WTC11 (cell line): Measurements from ENCODE around the gene TTL. TPM values are rescaled to one million over a fixed set of nuclear protein-coding genes. Genes with fewer than 3 reads are reported as not detected.

Source experiments
- ATAC-seq: fragments of 200-7000 bp; cut with Tn5 transposase; 2 replicates; pipeline ENCODE4 v1.10.0; 2021; ENCODE audit warnings: mild to moderate bottlenecking, moderate library complexity
- CTCF ChIA-PET: fragments of 300-600 bp; sonication (Branson Sonifier 250); formaldehyde crosslinking; loops from one replicate; lab custom pipeline; 2021; ENCODE audit warnings: antibody characterized with exemption; lab: Charles Lee
- POLR2A ChIA-PET: fragments of 350-600 bp; sonication (Branson Sonifier 250); formaldehyde crosslinking; loops from one replicate; lab custom pipeline; 2021; ENCODE audit warnings: antibody characterized with exemption; lab: Charles Lee
- DNase-seq: peaks from one replicate; pipeline ENCODE4 v3.0.0; 2021; ENCODE audit warnings: low spot score
- H3K27ac Mint-ChIP-seq: 2 replicates; pipeline ENCODE4 v1.8.0; 2021; ENCODE audit warnings: mixed read lengths
- H3K27me3 Mint-ChIP-seq: 2 replicates; pipeline ENCODE4 v1.8.0; 2021; ENCODE audit warnings: low read depth, mild to moderate bottlenecking, moderate library complexity, mixed read lengths
- H3K36me3 Mint-ChIP-seq: 2 replicates; pipeline ENCODE4 v1.8.0; 2021; ENCODE audit warnings: mixed read lengths
- H3K4me1 Mint-ChIP-seq: 2 replicates; pipeline ENCODE4 v1.8.0; 2022; ENCODE audit warnings: mixed read lengths
- H3K4me3 Mint-ChIP-seq: 2 replicates; pipeline ENCODE4 v1.8.0; 2021; ENCODE audit warnings: mild to moderate bottlenecking, moderate library complexity, mixed read lengths
- H3K9me3 Mint-ChIP-seq: 2 replicates; pipeline ENCODE4 v1.8.0; 2021; ENCODE audit warnings: mixed read lengths
- ELF4 ChIP-seq: sonication (generic); formaldehyde crosslinking; IDR thresholded peaks from 2 replicates; pipeline ENCODE4 v1.8.1; 2022; ENCODE audit warnings: low read depth, mild to moderate bottlenecking, moderate library complexity, missing genetic modification reagents
- FOXK1 ChIP-seq: sonication (generic); formaldehyde crosslinking; IDR thresholded peaks from 2 replicates; pipeline ENCODE4 v1.8.0; 2022; ENCODE audit warnings: mild to moderate bottlenecking, moderate library complexity, missing genetic modification reagents
- FOXP1 ChIP-seq: sonication (generic); formaldehyde crosslinking; IDR thresholded peaks from 2 replicates; pipeline ENCODE4 v1.8.0; 2022; ENCODE audit warnings: missing genetic modification reagents, mild to moderate bottlenecking, moderate library complexity, borderline replicate concordance
- GABPB1 ChIP-seq: sonication (generic); formaldehyde crosslinking; IDR thresholded peaks from 2 replicates; pipeline ENCODE4 v1.8.1; 2023; ENCODE audit warnings: mild to moderate bottlenecking, missing genetic modification reagents
- MXD4 ChIP-seq: fragments of 250-450 bp; sonication (Bioruptor Pico); IDR thresholded peaks from 2 replicates; pipeline ENCODE4 v1.8.0; 2021; ENCODE audit warnings: mild to moderate bottlenecking, moderate library complexity, borderline replicate concordance
- OVOL2 ChIP-seq: fragments of 250-450 bp; sonication (Bioruptor Pico); IDR thresholded peaks from 2 replicates; pipeline ENCODE4 v1.9.0; 2021; ENCODE audit warnings: mild to moderate bottlenecking, borderline replicate concordance
- PRRX2 ChIP-seq: fragments of 250-450 bp; sonication (Bioruptor Pico); IDR thresholded peaks from 2 replicates; pipeline ENCODE4 v1.8.0; 2021; ENCODE audit warnings: mild to moderate bottlenecking
- RORB ChIP-seq: fragments of 250-450 bp; sonication (Bioruptor Pico); IDR thresholded peaks from 2 replicates; pipeline ENCODE4 v1.9.0; 2021; ENCODE audit warnings: mild to moderate bottlenecking
- SP1 ChIP-seq: sonication (generic); formaldehyde crosslinking; conservative IDR thresholded peaks from 2 replicates; pipeline ENCODE4 v1.8.1; 2022; ENCODE audit warnings: missing genetic modification reagents
- TEAD1 ChIP-seq: sonication (generic); formaldehyde crosslinking; IDR thresholded peaks from 2 replicates; pipeline ENCODE4 v1.8.0; 2022; ENCODE audit warnings: mild to moderate bottlenecking, missing genetic modification reagents
- TEAD4 ChIP-seq: sonication (generic); formaldehyde crosslinking; IDR thresholded peaks from 2 replicates; pipeline ENCODE4 v1.8.0; 2022; ENCODE audit warnings: mild to moderate bottlenecking, missing genetic modification reagents
- ZNF423 ChIP-seq: fragments of 250-450 bp; sonication (Bioruptor Pico); IDR thresholded peaks from 2 replicates; pipeline ENCODE4 v2.1.2; 2022; ENCODE audit warnings: mild to moderate bottlenecking, moderate library complexity
- ZNF671 ChIP-seq: fragments of 250-450 bp; sonication (Bioruptor Pico); IDR thresholded peaks from 2 replicates; pipeline ENCODE4 v1.8.0; 2021; ENCODE audit warnings: mild to moderate bottlenecking
- total RNA-seq: library from RNA; stranded (reverse); gene quantifications from 3 replicates; pipeline ENCODE4 v1.2.3, GENCODE V29; 2021
- TF ChIP-seq, protein P1 (sequence below): sonication (generic); formaldehyde crosslinking; IDR thresholded peaks from 2 replicates; pipeline ENCODE4 v1.8.1; 2023; ENCODE audit warnings: mild to moderate bottlenecking, missing genetic modification reagents
- TF ChIP-seq, protein P2 (sequence below): sonication (generic); formaldehyde crosslinking; IDR thresholded peaks from 2 replicates; pipeline ENCODE4 v1.8.0; 2022; ENCODE audit warnings: mild to moderate bottlenecking, missing genetic modification reagents
- TF ChIP-seq, protein P3 (sequence below): sonication (generic); formaldehyde crosslinking; IDR thresholded peaks from 2 replicates; pipeline ENCODE4 v1.8.1; 2022; ENCODE audit warnings: low read depth, missing genetic modification reagents, borderline replicate concordance
- TF ChIP-seq, protein P4 (sequence below): sonication (generic); formaldehyde crosslinking; IDR thresholded peaks from 2 replicates; pipeline ENCODE4 v1.8.1; 2023; ENCODE audit warnings: mild to moderate bottlenecking, missing genetic modification reagents, borderline replicate concordance
- TF ChIP-seq, protein P5 (sequence below): sonication (generic); formaldehyde crosslinking; IDR thresholded peaks from 2 replicates; pipeline ENCODE4 v1.8.0; 2023; ENCODE audit warnings: mild to moderate bottlenecking, missing genetic modification reagents

Gene TTL
- total RNA-seq, 1 experiment from 2014 or later, result 44.2 TPM

DNA sequence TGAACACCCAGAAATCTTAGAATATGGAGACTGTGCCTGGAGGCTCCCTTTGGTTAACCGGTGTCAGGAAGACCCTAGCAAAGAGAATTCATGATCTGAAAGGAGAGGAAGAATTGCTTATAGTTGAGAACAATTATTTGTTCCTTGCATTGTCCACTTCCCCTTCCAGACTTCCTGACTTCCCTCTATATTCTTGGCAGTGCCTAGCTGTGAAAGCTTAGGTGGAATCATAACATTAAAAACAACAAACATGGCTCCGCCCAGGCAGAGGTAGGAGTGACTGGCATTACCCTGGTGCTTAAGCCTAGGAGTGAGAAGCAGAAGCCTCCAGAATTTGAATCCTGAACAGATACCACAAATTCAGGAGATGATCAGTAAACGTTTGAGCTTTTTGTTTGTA is 1.9 kb downstream of the TTL start (continued):
- TF ChIP-seq, protein P1, sequence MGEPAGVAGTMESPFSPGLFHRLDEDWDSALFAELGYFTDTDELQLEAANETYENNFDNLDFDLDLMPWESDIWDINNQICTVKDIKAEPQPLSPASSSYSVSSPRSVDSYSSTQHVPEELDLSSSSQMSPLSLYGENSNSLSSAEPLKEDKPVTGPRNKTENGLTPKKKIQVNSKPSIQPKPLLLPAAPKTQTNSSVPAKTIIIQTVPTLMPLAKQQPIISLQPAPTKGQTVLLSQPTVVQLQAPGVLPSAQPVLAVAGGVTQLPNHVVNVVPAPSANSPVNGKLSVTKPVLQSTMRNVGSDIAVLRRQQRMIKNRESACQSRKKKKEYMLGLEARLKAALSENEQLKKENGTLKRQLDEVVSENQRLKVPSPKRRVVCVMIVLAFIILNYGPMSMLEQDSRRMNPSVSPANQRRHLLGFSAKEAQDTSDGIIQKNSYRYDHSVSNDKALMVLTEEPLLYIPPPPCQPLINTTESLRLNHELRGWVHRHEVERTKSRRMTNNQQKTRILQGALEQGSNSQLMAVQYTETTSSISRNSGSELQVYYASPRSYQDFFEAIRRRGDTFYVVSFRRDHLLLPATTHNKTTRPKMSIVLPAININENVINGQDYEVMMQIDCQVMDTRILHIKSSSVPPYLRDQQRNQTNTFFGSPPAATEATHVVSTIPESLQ (CRISPR knock-in tag), result no peak
- TF ChIP-seq PRRX2, result no peak
- TF ChIP-seq, protein P2, sequence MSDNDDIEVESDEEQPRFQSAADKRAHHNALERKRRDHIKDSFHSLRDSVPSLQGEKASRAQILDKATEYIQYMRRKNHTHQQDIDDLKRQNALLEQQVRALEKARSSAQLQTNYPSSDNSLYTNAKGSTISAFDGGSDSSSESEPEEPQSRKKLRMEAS (CRISPR knock-in tag), result no peak
- no peak for TF ChIP-seq FOXK1 (CRISPR knock-in tag)
- TF ChIP-seq, protein P3, sequence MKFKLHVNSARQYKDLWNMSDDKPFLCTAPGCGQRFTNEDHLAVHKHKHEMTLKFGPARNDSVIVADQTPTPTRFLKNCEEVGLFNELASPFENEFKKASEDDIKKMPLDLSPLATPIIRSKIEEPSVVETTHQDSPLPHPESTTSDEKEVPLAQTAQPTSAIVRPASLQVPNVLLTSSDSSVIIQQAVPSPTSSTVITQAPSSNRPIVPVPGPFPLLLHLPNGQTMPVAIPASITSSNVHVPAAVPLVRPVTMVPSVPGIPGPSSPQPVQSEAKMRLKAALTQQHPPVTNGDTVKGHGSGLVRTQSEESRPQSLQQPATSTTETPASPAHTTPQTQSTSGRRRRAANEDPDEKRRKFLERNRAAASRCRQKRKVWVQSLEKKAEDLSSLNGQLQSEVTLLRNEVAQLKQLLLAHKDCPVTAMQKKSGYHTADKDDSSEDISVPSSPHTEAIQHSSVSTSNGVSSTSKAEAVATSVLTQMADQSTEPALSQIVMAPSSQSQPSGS (CRISPR knock-in tag), result no peak
- TF ChIP-seq FOXP1 (CRISPR knock-in tag), result no peak
- TF ChIP-seq TEAD1 (CRISPR knock-in tag), result no peak
- no peak for TF ChIP-seq OVOL2
- no peak for TF ChIP-seq ZNF423 (CRISPR knock-in tag)

DNA sequence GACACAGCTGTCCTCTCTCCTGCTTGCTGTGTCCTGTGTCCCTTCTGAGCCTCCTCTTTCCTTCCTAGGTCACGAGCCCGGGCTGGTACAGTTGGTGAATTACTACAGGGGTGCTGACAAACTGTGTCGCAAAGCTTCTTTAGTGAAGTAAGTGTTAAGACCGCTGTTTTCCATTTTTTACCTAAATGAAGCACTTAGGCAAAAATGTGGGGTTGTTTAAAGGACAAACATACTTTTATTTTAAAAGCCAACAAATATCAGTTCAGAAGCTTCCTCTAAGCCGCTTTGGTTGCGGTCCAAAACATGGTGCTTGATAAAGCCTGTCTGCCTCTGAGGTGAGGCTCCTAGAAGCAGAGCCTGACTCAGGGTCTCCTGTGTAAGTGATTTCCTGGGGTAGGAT is 3.9 kb downstream of the TTL start:
- TF ChIP-seq RORB (no peak), ELF4 (no peak), MXD4 (CRISPR knock-in tag) (no peak), OVOL2 (no peak), SP1 (CRISPR knock-in tag) (no peak), GABPB1 (no peak), PRRX2 (no peak), TEAD4 (CRISPR knock-in tag) (no peak), FOXP1 (CRISPR knock-in tag) (no peak), ZNF671 (CRISPR knock-in tag) (no peak)
- TF ChIP-seq, protein P4, sequence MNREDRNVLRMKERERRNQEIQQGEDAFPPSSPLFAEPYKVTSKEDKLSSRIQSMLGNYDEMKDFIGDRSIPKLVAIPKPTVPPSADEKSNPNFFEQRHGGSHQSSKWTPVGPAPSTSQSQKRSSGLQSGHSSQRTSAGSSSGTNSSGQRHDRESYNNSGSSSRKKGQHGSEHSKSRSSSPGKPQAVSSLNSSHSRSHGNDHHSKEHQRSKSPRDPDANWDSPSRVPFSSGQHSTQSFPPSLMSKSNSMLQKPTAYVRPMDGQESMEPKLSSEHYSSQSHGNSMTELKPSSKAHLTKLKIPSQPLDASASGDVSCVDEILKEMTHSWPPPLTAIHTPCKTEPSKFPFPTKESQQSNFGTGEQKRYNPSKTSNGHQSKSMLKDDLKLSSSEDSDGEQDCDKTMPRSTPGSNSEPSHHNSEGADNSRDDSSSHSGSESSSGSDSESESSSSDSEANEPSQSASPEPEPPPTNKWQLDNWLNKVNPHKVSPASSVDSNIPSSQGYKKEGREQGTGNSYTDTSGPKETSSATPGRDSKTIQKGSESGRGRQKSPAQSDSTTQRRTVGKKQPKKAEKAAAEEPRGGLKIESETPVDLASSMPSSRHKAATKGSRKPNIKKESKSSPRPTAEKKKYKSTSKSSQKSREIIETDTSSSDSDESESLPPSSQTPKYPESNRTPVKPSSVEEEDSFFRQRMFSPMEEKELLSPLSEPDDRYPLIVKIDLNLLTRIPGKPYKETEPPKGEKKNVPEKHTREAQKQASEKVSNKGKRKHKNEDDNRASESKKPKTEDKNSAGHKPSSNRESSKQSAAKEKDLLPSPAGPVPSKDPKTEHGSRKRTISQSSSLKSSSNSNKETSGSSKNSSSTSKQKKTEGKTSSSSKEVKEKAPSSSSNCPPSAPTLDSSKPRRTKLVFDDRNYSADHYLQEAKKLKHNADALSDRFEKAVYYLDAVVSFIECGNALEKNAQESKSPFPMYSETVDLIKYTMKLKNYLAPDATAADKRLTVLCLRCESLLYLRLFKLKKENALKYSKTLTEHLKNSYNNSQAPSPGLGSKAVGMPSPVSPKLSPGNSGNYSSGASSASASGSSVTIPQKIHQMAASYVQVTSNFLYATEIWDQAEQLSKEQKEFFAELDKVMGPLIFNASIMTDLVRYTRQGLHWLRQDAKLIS, result no peak
- TF ChIP-seq, protein P5, sequence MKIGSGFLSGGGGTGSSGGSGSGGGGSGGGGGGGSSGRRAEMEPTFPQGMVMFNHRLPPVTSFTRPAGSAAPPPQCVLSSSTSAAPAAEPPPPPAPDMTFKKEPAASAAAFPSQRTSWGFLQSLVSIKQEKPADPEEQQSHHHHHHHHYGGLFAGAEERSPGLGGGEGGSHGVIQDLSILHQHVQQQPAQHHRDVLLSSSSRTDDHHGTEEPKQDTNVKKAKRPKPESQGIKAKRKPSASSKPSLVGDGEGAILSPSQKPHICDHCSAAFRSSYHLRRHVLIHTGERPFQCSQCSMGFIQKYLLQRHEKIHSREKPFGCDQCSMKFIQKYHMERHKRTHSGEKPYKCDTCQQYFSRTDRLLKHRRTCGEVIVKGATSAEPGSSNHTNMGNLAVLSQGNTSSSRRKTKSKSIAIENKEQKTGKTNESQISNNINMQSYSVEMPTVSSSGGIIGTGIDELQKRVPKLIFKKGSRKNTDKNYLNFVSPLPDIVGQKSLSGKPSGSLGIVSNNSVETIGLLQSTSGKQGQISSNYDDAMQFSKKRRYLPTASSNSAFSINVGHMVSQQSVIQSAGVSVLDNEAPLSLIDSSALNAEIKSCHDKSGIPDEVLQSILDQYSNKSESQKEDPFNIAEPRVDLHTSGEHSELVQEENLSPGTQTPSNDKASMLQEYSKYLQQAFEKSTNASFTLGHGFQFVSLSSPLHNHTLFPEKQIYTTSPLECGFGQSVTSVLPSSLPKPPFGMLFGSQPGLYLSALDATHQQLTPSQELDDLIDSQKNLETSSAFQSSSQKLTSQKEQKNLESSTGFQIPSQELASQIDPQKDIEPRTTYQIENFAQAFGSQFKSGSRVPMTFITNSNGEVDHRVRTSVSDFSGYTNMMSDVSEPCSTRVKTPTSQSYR (CRISPR knock-in tag), result no peak
- Mint-ChIP-seq H3K36me3 (peaks cover 19% of the 10 kb centered on the region), H3K27ac (no peak overlapping the region), H3K4me3 (no peak overlapping the region), H3K27me3 (peaks cover 14% of the 10 kb centered on the region), H3K4me1 (peaks cover 10% of the 10 kb centered on the region), H3K9me3 (no peaks in the 10 kb centered on the region)
- DNase-seq (no peak), ATAC-seq (no peak)
- POLR2A ChIA-PET, result no interaction called here
- CTCF ChIA-PET, result no interaction called here
